GM20000 (cell line): ENCODE data around the gene CTNNA3.

ENCODE experiments used
- DNase-seq: peaks from one replicate; pipeline ENCODE4 v3.0.0; 2012; ENCODE audit warnings: low spot score
- TF ChIP-seq, protein P1 (sequence below): IDR thresholded peaks from 2 replicates; pipeline ENCODE4 v1.5.1; 2012; ENCODE audit warnings: mild to moderate bottlenecking, control low read depth; ENCODE audit errors: extremely low read depth, missing control alignments

CTNNA3 gene

DNA sequence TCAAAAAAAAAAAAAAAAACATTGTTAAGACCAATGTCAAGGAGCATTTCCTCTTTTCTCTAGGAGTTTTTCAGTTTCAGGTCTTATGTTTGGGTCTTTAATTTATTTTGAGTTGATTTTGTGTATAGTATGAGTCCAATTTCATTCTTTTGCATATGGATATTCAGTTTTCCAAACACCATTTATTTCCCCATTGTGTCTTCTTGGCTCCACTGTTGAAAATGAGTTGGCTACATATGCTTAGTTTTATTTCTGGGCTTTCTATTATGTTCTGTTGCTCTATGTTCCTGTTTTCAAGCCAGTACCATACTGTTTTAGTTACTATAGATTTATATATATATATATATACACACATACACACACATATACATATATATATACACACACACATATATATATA lies 1506.7 kb downstream of the CTNNA3 start:
- TF ChIP-seq, protein P1, sequence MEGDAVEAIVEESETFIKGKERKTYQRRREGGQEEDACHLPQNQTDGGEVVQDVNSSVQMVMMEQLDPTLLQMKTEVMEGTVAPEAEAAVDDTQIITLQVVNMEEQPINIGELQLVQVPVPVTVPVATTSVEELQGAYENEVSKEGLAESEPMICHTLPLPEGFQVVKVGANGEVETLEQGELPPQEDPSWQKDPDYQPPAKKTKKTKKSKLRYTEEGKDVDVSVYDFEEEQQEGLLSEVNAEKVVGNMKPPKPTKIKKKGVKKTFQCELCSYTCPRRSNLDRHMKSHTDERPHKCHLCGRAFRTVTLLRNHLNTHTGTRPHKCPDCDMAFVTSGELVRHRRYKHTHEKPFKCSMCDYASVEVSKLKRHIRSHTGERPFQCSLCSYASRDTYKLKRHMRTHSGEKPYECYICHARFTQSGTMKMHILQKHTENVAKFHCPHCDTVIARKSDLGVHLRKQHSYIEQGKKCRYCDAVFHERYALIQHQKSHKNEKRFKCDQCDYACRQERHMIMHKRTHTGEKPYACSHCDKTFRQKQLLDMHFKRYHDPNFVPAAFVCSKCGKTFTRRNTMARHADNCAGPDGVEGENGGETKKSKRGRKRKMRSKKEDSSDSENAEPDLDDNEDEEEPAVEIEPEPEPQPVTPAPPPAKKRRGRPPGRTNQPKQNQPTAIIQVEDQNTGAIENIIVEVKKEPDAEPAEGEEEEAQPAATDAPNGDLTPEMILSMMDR = no peak
- DNase-seq = no peak

DNA sequence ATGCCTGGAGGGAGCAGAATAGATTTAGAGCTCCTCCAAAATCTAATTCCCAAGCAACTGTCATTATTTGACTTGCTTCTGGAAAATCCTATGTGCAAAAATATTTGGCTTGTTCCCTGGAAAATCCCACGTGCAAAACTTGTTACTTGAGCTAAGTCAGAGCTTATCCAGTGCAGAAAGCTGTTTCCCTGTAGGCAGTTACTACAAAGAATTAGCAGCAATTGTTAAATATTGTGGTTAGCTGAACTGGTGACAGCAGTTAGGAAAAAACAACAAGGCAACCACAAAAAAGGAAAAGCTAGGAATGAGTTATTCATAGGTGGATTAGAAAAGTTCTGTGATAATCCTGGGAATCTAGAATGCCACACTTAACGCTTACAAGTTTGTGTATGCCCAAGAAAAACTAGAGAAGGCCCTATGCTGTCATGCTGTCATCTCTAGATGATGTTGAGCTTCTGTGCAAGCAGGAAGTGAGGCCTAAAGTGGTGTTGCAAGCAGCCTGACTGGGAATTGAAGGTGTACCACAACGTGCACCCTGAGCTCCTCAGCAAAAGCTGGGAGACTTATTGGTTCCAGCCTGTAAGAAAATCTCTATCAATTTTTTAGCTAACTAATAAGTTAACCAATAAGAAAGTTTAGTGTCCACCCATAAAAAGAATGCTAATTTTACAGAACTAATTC lies 1508.8 kb downstream of the CTNNA3 start:
- no peak for DNase-seq
- TF ChIP-seq, protein P1 = no peak

DNA sequence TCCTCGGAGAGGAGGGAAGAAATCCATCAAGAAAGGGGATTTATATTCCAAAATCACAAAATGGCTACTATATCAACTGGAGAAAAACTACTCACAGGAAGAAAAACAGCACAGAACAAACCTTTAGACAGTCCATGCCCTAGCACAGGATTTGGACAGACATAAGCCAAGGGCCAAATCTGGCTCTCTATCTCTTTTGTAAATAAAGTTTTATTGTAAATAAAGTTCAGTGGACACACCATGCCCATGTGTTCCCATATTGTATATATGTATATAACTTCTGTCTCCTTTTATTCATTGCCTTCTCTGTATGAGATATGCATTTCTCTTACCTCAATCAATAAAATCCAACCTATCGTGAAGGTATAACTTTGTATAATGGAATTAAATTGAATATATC lies 1513.0 kb downstream of the CTNNA3 start:
- DNase-seq = no peak
- TF ChIP-seq, protein P1 = no peak

DNA sequence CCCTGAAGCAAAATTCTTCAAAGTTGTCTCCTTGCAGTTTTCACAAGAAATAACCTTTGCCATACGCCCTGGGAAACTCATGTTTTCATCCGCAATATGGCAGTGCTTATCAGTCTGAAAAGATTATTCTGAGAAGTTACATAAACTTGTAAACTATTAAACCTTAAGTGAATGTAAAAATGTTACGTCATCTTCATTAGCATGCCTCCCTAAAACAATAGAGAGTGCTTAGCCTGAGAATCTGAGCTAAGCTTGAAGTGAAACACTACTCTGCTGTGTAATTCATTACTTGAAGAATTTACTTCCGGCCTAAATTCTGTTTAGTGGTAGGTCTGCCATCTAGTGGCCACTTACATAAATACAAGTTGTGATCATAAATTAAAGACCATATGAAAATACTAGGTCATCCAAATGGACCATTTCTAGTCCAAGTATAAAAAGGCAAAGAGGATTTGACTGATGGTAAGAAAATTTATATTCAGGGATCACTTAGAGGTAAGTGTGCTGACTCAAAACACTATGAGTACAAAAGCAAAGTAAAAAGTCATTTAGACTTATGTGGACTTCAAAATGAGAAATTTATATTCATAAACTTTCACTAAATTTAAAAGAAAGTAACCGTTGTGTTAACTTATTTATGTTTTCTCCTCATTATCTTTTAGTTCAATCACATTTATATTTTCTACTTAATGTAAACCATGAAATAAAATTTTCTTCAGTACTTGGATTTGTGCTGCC lies 1515.2 kb downstream of the CTNNA3 start:
- DNase-seq = peak; percentile 38
- TF ChIP-seq, protein P1 = peak; percentile 25

DNA sequence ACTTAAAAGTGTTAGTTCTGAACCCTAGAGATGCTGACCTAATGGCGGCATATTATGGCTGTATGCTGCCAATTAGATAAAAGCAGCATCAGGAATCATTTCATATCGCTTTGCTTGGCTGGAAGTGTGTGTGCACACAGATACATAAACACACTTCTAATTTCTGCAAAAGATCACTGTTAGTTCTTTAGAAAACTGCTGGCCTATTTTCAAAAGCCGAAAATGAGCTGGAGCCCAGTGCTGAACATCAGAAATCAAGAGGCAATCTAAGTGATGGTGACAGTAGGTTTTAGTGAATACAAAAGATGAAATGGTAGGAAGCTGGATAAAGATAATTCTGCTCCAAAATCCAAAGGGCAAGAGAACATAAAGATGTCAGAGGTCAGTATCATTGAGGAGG lies 1516.0 kb downstream of the CTNNA3 start:
- TF ChIP-seq, protein P1 = no peak

DNA sequence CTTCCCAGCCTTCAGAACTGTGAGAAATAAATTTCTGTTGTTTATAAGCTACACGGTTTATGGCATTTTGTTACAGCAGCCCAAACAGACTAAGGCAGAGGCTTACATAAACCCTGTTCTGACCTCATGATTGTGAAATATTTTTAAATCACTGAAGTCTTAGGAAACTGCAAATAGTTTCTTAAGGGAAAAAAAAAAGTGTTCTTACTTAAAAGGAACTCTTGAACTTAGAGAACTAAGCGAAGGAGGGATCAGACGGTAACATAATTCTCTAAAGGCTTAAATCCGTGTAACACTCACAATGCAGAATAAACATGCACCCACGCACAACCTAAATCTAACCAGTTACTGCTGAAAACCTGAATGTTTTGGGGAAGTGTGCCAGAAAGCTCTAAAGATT lies 1519.2 kb downstream of the CTNNA3 start:
- DNase-seq = no peak
- TF ChIP-seq, protein P1 = no peak

More for the DNA sequence above, 1516.0 kb downstream of the CTNNA3 start:
- DNase-seq = no peak

DNA sequence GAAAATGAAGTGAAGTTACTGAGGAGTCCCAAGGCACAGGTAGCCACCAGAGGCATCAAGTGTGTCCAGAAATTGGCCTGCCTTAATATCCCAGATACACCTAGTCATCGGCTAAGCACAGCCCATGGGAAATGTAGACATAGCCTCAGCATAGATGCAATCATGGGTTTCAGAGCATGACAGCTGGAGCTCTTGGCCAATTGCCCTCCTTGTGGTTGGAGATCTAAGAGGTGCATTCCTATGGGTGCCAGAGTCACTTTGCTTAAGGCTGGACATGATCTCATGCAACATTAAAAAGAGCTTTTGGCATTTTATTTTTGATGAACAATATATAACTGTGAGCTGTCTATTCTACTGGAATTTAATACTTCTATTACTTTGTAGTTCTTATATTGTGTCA lies 1528.2 kb downstream of the CTNNA3 start:
- DNase-seq = no peak
- TF ChIP-seq, protein P1 = no peak
